ENCODE results near the gene SHC4.
A peak's percentile ranks its signal among the peaks of the same experiment; 100 is the strongest.
"Not testable (repeated sequence)": the region's sequence is repeated elsewhere in the genome, so short reads cannot be mapped to it uniquely, and the experiment has no call there.

The SHC4 gene

DNA sequence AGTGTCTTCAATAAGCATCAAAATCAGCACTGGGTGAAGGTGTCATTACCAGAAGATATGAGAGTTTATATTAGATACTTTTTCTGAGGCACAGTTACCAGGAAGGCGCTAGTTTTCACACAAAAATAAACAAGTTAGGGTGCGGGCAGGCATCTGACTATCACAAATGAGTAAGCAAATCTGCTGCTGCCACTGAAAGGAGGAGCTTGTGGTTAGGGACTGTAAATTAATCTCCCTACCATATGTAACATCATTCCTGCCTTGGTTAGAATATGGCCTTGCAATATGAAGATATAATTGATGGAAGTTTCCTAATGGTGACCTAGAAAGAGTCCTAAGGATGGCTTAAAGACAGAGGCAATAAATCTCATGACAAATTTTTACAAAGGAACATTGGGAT is 105.3 kb downstream of the SHC4 start:
- Histone ChIP-seq H3K4me3 (no peak overlapping the region), H3K27ac (no peak overlapping the region)
- TF ChIP-seq, protein P1, sequence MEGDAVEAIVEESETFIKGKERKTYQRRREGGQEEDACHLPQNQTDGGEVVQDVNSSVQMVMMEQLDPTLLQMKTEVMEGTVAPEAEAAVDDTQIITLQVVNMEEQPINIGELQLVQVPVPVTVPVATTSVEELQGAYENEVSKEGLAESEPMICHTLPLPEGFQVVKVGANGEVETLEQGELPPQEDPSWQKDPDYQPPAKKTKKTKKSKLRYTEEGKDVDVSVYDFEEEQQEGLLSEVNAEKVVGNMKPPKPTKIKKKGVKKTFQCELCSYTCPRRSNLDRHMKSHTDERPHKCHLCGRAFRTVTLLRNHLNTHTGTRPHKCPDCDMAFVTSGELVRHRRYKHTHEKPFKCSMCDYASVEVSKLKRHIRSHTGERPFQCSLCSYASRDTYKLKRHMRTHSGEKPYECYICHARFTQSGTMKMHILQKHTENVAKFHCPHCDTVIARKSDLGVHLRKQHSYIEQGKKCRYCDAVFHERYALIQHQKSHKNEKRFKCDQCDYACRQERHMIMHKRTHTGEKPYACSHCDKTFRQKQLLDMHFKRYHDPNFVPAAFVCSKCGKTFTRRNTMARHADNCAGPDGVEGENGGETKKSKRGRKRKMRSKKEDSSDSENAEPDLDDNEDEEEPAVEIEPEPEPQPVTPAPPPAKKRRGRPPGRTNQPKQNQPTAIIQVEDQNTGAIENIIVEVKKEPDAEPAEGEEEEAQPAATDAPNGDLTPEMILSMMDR (IDR thresholded peaks at IDR 0.05): no peak
- DNase-seq (ENCODE audit: low spot score): no peak

DNA sequence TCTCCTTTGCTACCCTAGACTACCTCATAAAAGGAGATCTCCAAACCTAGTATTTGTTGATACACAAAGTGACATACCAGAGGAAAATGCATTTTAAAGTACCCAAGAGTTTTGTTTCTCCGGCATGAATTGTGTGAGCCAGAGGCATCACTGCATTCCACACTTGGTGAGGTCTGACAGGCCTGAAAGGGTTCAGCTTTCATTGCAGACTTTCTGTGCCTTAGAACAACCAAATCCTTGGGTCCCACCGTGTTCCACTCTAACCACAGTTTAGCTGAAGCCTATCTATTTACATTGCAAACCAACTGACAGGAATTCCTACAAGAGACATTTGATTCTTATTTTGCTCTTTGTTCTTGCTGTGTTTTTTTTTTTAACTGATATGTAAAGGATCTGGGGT is 106.8 kb downstream of the SHC4 start:
- TF ChIP-seq, protein P1 (IDR thresholded peaks at IDR 0.05): no peak
- no peak overlapping the region for H3K4me3 ChIP-seq
- no peak for DNase-seq (ENCODE audit: low spot score)
- no peak overlapping the region for H3K27ac ChIP-seq

DNA sequence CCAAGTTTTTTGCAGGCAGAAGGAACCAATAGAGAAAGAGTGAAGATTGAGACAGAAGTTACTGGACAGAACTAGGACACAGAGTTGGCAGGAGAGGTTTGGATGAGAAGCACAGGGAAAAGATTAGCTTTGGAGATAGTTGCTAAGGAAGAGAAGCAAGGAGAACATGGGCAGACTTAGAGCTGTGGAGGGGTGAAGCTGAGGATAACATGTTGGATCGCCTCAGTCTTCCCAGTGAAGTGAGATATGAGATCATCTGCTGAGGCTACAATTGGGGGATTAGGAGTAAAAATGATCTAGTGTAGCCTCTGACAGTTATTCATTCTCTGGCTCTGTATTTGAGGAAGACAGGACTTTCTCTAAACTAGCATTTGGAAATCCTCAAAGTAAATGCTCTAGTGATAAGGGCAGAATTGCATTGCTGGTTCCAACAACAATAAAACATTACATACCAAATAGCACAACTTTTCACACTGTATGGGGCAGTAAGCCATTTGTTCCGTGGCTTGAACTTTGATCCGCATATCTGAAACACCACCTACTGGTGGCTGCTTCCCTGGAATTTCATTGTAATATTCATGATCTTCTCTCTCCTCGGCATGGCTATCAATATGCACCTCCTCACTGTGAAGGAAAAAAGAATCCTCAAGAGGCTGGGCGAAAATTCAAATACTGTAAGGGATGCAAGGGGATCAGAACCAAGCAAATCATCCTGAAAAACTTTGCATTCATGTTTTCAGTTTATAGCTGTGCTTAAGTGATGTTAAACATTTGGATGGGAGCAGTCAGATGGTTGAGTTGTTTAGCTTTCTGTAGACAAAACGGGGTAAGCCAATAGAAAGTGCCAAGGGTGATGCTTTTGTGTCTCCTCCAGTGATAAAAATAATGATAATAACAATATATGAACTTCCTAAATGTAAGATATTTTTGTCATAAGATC is 107.9 kb downstream of the SHC4 start:
- Histone ChIP-seq H3K27ac (peak overlapping the region in 1 of 2 donors; percentile 23), H3K4me3 (no peak overlapping the region)
- no peak for DNase-seq (ENCODE audit: low spot score)
- TF ChIP-seq, protein P1 (IDR thresholded peaks at IDR 0.05): no peak

DNA sequence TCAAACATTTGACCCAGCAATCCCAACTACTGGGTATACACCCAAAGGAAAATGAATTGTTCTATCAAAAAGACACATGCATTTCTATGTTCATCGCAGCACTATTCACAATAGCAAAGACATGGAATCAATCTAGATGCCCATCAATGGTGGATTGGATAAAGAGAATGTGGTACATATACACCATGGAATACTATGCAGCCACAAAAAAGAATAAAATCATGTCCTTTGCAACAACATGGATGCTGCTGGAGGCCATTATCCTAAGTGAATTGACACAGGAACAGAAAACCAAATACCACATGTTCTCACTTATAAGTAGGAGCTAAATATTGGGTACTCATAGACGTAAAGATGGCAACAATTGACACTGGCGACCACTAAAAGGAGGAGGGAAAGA is 109.3 kb downstream of the SHC4 start:
- not testable (repeated sequence) for DNase-seq (ENCODE audit: low spot score); H3K4me3 ChIP-seq; H3K27ac ChIP-seq

DNA sequence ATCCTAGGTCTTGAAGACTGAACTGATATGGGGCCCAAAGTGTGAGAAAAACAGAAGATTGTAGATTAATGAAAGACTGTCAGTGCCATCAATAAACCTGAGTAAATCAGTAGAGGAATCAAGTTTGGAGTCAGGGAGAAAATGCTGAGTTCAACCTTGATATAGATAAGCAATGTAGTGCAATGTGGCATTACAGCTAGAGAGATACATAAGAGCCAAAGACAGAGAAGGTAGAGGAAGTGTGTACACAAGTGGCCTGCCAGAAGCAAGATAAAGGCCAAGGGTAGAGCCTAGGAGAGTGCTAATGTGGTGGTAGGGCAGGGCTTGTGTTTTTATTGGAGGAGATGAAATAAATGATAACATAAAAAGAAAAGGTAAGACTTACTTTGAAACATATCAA is 111.8 kb downstream of the SHC4 start:
- DNase-seq (ENCODE audit: low spot score): no peak
- H3K27ac ChIP-seq: no peak overlapping the region
- H3K4me3 ChIP-seq: no peak overlapping the region
- TF ChIP-seq, protein P1 (IDR thresholded peaks at IDR 0.05): no peak

DNA sequence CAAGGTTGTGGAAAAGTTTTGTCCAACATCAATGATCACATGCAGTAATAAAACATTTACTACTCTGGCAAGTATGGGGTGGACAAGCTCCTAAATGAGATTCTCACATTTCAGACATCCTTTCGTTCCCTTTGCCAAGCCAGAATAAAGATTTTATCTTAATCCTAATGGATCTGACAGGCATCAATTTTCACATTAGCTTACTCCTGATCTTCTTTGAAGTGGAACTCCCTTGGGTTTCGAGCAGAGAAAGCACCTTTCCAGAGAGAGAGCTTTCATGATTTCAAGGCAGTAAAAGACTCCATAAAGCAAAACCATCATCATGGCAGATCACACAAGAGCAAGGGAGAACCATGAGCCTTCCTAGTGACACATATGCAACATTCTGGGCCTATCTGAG is 113.1 kb downstream of the SHC4 start:
- H3K4me3 ChIP-seq: no peak overlapping the region
- no peak for DNase-seq (ENCODE audit: low spot score)
- TF ChIP-seq, protein P1 (IDR thresholded peaks at IDR 0.05): no peak
- no peak overlapping the region for H3K27ac ChIP-seq

DNA sequence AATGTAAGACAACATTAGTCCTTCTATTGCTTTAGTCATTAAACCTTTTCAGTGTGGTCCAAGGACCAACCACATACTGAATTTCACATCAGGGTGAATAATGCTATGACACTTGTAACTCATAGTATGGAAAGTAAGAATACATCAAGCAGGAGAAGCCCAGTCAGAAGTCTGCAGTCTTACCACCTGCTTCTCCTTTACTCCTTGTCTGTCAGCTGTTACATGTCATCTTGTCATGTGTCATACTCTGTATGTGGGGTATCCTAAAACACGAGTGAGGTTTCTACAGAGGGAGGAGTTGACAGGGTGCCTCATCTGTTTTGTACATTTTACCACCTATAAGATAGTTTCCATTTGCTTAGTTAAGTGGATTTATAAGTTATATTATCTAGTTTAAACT is 118.6 kb downstream of the SHC4 start:
- TF ChIP-seq, protein P1 (IDR thresholded peaks at IDR 0.05): no peak
- H3K4me3 ChIP-seq: no peak overlapping the region
- no peak overlapping the region for H3K27ac ChIP-seq
- DNase-seq (ENCODE audit: low spot score): no peak
